Spinal cord (tissue), 10 donors: ENCODE data around the gene EFNA5. TPM values are rescaled to one million over a fixed set of nuclear protein-coding genes. Genes with fewer than 3 reads are reported as not detected.

ENCODE experiments used
- DNase-seq, 6 donors: peaks; one replicate each; pipeline versions ENCODE4 v3.0.0 to v3.0.0-alpha.2; 2013 to 2015; ENCODE audit warnings: low spot score in 6 of 6, low read depth in 4 of 6
- H3K27ac ChIP-seq: one replicate; pipeline ENCODE4 v1.5.1; 2013; ENCODE audit warnings: low read depth, low read length, control low read depth
- H3K27me3 ChIP-seq: one replicate; pipeline ENCODE4 v1.6.1; 2013; ENCODE audit warnings: low read length; ENCODE audit not compliant: control insufficient read depth, insufficient read depth
- H3K36me3 ChIP-seq: one replicate; pipeline ENCODE4 v1.6.1; 2013; ENCODE audit warnings: low read length; ENCODE audit not compliant: control insufficient read depth, insufficient read depth
- H3K4me1 ChIP-seq: one replicate; pipeline ENCODE4 v1.6.1; 2013; ENCODE audit warnings: low read length; ENCODE audit not compliant: control insufficient read depth, insufficient read depth
- H3K4me3 ChIP-seq: one replicate; pipeline ENCODE4 v1.5.1; 2013; ENCODE audit warnings: low read depth, low read length, control low read depth
- H3K9me3 ChIP-seq: one replicate; pipeline ENCODE4 v1.6.1; 2013; ENCODE audit warnings: low read length; ENCODE audit not compliant: control insufficient read depth, insufficient read depth
- WGBS: methylation state at CpG from one replicate; pipeline ENCODE4 v1.1.5; 2013; ENCODE audit warnings: missing lambda C conversion rate; ENCODE audit not compliant: insufficient coverage; 5-methylcytosine and 5-hydroxymethylcytosine counted together
- polyA plus RNA-seq, 2 donors: library from polyadenylated mRNA; unstranded; fragments of 120-200 nt; gene quantifications; one replicate each; pipeline ENCODE4 v1.2.1, GENCODE V29; 2013; ENCODE audit not compliant: insufficient read length in 2 of 2
- total RNA-seq, 2 donors: library from RNA; depleted of rRNA in 1 of 2; stranded (reverse); fragments of 120-200 nt in 1 of 2; fragments of >200 nt in 1 of 2; gene quantifications; one replicate each; pipeline versions ENCODE4 v1.2.3 to v1.2.4, GENCODE V29; 2013 to 2014
- donor health status: healthy.

The EFNA5 gene
- total and polyA plus RNA-seq, 4 donors: 11.7 to 17.7 (median 17.1) TPM

DNA sequence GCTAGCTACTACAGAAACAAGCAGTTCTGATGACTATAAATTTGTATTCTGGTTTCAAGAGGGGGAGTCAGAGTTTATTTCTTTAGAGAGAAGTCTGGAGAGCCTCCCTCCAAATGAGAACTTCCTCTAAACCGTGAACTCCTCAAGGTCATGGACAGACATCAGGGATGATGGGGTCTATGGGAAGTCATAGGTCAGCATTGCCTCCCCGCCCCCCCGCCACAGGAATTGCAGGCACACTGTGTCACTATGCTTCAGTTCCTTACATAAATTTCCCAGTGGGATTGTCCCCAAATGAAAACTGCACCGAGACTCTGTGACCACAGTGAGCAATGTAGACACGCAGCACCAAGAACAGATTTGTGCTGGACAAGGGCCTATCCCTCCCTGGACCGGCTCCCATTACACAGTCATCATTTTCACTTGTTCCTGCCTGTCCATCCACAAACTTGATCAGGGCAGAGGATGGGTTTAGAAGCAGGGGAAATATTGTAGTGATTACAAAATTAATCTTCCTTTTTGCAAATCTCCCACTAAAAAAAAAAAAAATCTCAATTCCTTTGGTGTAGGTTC is 300.3 kb downstream of the EFNA5 start:
- H3K9me3 ChIP-seq: no peaks in the 10 kb centered on the region
- no peak overlapping the region for H3K4me3 ChIP-seq
- no peak overlapping the region for H3K27ac ChIP-seq
- no peaks in the 10 kb centered on the region for H3K36me3 ChIP-seq
- no peak for DNase-seq
- WGBS: 81% methylated on average over 3 of the region's 6 CpGs
- H3K27me3 ChIP-seq: no peaks in the 10 kb centered on the region
- H3K4me1 ChIP-seq: no peaks in the 10 kb centered on the region

DNA sequence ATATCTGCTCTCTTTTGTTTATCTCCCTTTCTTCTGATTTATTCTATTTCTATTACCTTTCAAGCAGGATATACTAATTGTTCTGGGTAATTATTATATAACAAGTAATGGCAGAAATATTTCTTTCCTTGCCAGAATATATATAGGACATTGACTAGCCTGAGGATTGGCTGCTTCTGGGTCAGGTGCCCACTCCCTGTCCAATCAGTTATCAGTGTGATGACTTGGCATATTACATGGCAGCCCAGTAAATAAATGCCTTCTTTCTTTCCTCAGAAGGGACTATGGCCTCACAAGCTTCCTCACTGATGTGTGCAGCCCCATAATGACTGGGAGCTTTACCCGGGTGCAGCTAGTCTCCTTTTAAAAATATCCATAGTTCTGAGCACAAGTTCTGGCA is 301.1 kb downstream of the EFNA5 start:
- no peaks in the 10 kb centered on the region for H3K9me3 ChIP-seq
- no peaks in the 10 kb centered on the region for H3K27me3 ChIP-seq
- H3K4me3 ChIP-seq: no peak overlapping the region
- H3K27ac ChIP-seq: no peak overlapping the region
- no peaks in the 10 kb centered on the region for H3K36me3 ChIP-seq
- no peaks in the 10 kb centered on the region for H3K4me1 ChIP-seq
- WGBS: no CpG with 5 or more reads among the region's 1 CpG
- no peak for DNase-seq

DNA sequence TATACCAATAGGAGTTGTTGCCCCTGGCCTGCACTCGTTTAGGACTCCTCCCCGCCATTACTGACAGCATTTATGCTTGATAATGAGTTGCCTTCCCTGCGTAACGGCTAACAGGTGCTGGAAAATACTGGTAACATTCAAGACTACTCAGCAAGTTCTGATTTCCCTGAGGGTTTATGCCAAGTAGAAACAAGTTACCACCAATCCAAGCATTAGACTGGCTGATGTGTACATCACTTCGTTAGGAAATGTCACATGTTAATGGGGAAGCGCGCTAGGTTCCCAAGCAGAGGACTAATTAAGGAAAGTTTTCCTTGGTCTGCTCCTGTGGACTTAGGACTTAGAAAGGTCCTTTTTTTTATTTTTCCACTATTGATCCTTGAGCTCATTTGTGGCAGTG is 302.1 kb downstream of the EFNA5 start:
- Histone ChIP-seq H3K36me3 (no peaks in the 10 kb centered on the region), H3K27me3 (no peaks in the 10 kb centered on the region), H3K9me3 (no peaks in the 10 kb centered on the region), H3K27ac (no peak overlapping the region), H3K4me1 (no peaks in the 10 kb centered on the region), H3K4me3 (no peak overlapping the region)
- no peak for DNase-seq
- 68% methylated on average over 4 of the region's 7 CpGs for WGBS

DNA sequence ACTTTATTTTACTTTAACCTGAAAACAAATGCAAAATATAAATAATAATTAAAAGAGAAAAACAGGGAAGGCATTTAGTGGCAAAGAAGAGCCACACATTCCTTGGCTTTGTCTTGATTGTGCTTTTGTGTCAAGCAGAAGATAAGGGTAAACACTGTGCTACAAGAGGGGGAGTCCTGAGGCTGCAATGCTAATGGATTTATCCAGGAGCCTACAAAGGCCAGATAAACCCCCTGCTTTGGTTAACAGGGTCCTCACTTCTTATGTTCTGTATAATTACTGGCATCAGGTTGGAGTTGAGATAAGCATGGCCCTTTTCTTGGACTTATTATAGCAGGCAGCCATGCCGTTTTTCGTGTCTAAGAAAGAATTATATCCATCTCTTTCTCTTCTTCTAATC is 302.8 kb downstream of the EFNA5 start:
- no peaks in the 10 kb centered on the region for H3K4me1 ChIP-seq
- no peaks in the 10 kb centered on the region for H3K27me3 ChIP-seq
- WGBS: no CpG with 5 or more reads among the region's 2 CpGs
- no peaks in the 10 kb centered on the region for H3K9me3 ChIP-seq
- DNase-seq: no peak
- no peaks in the 10 kb centered on the region for H3K36me3 ChIP-seq
- no peak overlapping the region for H3K4me3 ChIP-seq
- no peak overlapping the region for H3K27ac ChIP-seq

DNA sequence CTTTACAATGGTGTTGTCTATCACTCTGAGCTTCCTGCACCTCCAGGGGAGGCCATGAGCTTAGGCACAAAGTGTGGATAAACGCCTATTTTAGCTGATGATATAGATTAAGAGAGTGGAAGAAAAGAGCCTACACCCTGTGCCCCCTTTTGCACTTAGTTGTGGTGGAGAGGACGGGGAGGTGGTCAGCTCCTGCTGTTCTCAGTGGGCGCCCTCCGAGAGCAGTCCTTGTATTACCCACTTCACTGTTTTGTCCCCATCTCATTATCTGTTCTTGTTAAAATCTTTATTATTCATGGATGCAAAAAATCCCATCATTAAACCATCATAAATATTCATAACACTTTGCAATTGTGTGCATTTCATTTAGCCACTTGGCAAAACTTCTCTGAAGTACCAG is 303.3 kb downstream of the EFNA5 start:
- H3K4me1 ChIP-seq: no peaks in the 10 kb centered on the region
- no CpG with 5 or more reads among the region's 4 CpGs for WGBS
- no peak overlapping the region for H3K4me3 ChIP-seq
- peak in 1 of 6 donors; percentile 50 for DNase-seq
- H3K9me3 ChIP-seq: no peaks in the 10 kb centered on the region
- no peak overlapping the region for H3K27ac ChIP-seq
- H3K36me3 ChIP-seq: no peaks in the 10 kb centered on the region
- H3K27me3 ChIP-seq: no peaks in the 10 kb centered on the region

DNA sequence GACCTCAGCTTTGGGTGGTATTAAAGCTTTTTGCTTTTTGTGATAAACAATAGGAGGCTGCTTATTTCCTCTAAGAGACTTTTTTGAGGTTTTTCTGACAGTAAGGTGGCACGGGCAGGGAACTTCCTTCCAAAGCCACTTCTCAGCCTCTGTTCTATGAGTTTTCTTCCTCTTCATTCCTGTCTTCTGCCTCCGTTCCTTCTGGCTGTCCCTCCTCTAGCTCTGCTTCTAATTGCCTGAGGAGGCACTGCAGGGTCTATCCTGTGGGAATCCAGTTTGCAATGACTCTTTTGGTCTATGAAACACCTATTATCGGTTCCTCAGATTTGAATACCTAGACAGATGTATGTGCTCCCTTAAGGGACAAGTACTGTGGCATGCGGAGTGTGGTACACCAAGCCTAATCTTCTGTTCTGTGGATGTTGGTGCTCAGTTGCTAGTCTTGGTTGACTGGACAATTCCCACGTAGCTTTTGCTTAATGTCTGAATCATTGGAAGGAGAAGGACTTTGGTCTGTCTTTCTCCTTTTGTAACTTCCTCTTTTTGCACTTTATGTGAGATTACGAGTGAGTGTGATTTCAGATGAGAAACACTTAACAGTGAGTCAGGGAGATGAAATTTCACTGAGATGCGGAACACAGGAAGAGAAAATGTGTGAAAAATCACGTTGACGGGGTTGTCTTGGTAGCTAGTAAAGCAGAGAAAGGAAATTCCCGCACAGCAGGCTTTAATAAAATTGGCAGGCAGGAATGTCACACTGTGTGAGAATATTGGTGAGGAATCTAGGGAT is 305.2 kb downstream of the EFNA5 start:
- Histone ChIP-seq H3K27me3 (no peaks in the 10 kb centered on the region), H3K36me3 (no peaks in the 10 kb centered on the region), H3K4me3 (no peak overlapping the region), H3K27ac (no peak overlapping the region), H3K4me1 (no peaks in the 10 kb centered on the region), H3K9me3 (no peaks in the 10 kb centered on the region)
- peak in 2 of 6 donors; percentile 38 to 45 for DNase-seq
- WGBS: 83% methylated on average over 6 of the region's 10 CpGs

DNA sequence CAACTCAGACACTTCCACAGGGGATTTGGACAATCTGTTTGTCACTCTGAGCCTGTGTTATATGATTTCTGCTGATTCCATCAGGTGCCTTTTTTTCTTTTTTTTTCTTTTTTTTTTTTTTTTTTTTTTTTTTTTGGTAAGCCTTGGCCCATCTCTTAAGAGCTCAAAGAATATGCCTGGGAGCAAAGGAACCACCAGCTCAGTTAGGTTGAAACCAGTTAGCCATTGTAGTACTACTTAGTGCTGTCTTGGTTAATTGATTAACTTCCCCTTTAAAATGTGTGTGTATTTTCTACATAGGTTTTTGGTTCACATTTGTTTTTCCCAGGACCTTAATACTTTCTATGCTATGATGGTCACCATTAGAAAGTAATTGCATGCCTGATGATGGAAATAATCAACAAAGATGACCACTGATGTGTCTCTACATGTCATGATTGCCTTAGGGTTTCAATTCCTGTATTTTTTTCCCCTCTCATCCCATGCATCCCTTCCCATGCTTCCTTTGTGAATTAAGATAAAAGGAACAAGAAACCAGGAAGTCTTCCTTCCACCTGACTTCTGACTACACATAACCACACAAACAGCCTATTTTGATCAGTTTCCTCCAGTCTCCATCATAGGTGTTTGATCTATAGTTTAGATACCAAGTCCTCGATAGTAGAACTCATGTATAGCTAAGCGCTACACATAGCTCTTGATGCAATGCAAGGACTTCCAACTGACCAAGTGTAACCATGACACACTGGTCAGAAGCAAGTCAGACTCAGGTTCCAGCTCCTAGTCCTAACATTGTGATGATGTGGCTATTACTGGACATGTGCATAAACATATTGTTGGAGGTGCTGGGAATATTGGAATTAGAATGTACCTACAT is 306.1 kb downstream of the EFNA5 start:
- no peak for DNase-seq
- Histone ChIP-seq H3K36me3 (no peaks in the 10 kb centered on the region), H3K9me3 (no peaks in the 10 kb centered on the region), H3K27ac (no peak overlapping the region), H3K27me3 (no peaks in the 10 kb centered on the region), H3K4me1 (no peaks in the 10 kb centered on the region), H3K4me3 (no peak overlapping the region)
- 100% methylated on average over 2 of the region's 2 CpGs for WGBS

DNA sequence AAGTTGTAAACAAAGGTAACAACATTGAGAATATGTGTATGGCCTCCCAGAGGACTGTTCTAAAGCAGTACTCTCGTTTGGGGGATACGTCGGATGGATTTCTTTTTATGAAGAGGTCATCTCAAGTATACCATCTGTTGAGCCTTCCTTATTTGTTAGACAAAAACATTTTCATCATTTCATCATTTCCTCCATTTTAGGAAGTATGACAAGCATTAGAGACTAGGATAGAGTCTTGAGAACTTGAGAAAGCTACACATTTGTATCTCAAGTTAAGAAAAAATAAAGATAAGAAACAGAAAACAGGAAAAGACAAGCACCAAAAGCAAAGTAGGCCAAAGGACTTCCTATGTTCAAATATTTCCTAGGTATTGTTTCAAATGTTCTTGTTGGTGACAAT is 307.0 kb downstream of the EFNA5 start:
- no peaks in the 10 kb centered on the region for H3K36me3 ChIP-seq
- WGBS: no CpG with 5 or more reads among the region's 3 CpGs
- H3K9me3 ChIP-seq: no peaks in the 10 kb centered on the region
- H3K4me1 ChIP-seq: no peaks in the 10 kb centered on the region
- no peak for DNase-seq
- no peaks in the 10 kb centered on the region for H3K27me3 ChIP-seq
- H3K4me3 ChIP-seq: no peak overlapping the region
- H3K27ac ChIP-seq: no peak overlapping the region

DNA sequence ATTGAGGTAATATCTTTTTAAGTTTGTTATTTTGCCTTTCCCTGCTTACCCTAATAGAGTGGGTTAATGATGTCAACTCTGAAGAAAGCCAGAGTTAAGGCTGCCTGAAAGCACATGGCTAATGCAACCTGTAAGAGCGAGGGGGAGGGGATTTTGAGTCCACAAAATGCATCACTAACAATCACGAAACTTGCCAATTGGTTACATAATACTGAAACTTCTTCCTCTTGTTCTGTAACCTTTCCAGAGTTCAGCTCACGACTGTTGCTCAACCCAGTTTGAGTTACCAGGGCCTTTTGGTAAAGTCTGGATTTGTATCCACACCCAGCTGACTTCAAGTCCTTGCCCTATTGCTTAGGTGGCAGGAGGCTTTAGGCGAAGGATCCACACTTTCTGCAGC is 308.8 kb downstream of the EFNA5 start:
- no peaks in the 10 kb centered on the region for H3K27me3 ChIP-seq
- no peaks in the 10 kb centered on the region for H3K9me3 ChIP-seq
- H3K4me1 ChIP-seq: no peaks in the 10 kb centered on the region
- no peak for DNase-seq
- no peaks in the 10 kb centered on the region for H3K36me3 ChIP-seq
- no peak overlapping the region for H3K4me3 ChIP-seq
- no peak overlapping the region for H3K27ac ChIP-seq
- WGBS: 100% methylated on average over 1 of the region's 4 CpGs
